ENCODE measurements around the gene KRTAP17-1.
A peak's percentile ranks its signal among the peaks of the same experiment; 100 is the strongest.
"Not testable (repeated sequence)": the region's sequence is repeated elsewhere in the genome, so short reads cannot be mapped to it uniquely, and the experiment has no call there.

The KRTAP17-1 gene

GRCh38 chr17:41301916-41302901 is 13.3 kb downstream of the KRTAP17-1 start, which contains the start of gene KRTAP29-1:
Gene KRTAP29-1 (minus strand): TSS chr17:41302851. CDS start chr17:41302851, 0 bp downstream.
- DNase-seq: peak in 1 of 2 donors; percentile 9

GRCh38 chr17:41301204-41301790 is 14.2 kb downstream of the KRTAP17-1 start:
- DNase-seq: no peak

DNA sequence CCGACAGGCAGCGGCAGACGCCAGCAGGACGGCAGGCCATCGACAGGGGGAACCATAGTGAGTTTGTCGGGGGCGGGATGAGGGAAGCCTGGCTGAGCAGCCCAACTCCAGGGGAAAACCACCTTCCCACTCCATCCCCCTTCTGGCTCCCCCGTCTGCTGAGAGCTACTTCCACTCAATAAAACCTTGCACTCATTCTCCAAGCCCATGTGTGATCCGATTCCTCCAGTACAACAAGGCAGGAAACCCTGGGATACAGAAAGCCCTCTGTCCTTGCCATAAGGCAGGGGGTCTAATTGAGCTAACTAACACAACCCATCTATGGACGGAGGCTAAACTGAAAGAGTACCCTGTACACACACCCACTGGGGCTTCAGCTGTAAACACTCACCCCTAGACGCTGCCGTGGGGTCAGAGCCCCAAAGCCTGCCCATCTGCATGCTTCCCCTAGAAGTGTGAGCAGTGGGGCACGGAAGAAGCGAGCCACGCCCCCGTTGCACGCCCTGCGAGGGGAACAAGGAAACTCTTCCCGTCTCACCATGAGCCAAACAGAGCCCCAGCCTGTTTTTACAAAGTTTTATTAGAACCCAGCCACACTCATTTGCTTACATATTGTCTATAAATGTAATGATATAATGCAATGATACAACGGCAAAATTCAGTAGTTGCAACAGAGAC is 16.9 kb downstream of the KRTAP17-1 start:
- DNase-seq: no peak

GRCh38 chr17:41296846-41297245 is 18.7 kb downstream of the KRTAP17-1 start:
- no peak for DNase-seq

- no peak for DNase-seq
Measured at GRCh38 chr17:41294016-41294415, 21.5 kb downstream of the KRTAP17-1 start.

- DNase-seq: no peak
Measured at GRCh38 chr17:41287050-41287449, 28.5 kb downstream of the KRTAP17-1 start.

GRCh38 chr17:41284546-41284945 is 31.0 kb downstream of the KRTAP17-1 start:
- DNase-seq: peak; percentile 26 to 31

DNA sequence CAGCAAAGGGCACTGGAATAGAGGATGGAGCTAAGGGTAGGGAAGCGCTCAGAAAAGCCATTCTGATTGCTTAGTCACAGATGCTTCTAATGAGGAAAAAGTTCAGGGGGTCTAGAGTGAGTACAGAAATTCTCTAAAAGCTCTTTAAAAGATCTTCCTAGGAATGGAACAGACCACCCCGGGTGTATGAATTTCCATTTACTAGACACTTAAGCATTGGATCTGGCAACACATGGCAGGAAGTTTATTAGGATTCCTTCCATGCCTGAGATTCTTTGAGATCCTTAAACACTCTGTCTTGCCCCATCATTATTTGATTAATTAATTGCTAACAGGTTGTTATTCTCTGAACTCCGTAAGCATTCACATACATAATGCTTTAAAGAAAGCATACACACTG is 31.5 kb downstream of the KRTAP17-1 start:
- DNase-seq: no peak

GRCh38 chr17:41278176-41278955 is 37.1 kb downstream of the KRTAP17-1 start:
- no peak for DNase-seq

- not testable (repeated sequence) for DNase-seq
Measured at GRCh38 chr17:41275648-41276190, 39.8 kb downstream of the KRTAP17-1 start, which contains the start of gene KRTAP9-7. Gene KRTAP9-7 (plus strand): TSS chr17:41275698. CDS start chr17:41275698, 0 bp downstream.

DNA sequence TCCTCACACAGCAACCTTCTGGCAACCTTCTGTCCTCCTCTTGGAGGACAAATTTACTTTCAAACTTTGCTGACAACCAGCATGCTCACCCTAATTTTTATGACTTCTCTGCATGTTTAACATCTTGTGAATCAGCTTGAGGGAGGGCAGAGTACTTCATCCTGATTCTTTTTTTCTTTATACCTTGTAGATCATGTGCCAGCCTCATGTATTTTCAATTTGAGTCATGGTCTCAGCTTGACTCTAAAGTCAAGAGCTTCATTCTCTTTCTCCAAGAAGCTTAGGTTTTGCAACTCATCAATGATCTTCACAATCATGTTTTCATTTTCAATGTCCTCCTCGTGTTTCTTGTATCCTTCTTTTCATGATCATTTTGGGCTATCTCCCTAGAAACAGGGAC is 43.7 kb downstream of the KRTAP17-1 start:
- DNase-seq: no peak

DNA sequence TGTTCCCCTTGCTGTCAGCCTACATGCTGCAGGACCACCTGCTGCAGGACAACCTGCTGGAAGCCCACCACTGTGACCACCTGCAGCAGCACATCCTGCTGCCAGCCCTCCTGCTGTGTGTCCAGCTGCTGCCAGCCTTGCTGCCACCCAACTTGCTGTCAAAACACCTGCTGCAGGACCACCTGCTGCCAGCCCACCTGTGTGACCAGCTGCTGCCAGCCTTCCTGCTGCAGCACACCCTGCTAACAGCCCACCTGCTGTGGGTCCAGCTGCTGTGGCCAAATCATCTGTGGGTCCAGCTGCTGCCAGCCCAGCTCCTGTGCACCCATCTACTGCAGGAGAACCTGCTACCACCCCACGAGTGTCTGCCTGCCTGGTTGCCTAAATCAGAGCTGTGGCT is 44.2 kb downstream of the KRTAP17-1 start:
- DNase-seq: not testable (repeated sequence)

DNA sequence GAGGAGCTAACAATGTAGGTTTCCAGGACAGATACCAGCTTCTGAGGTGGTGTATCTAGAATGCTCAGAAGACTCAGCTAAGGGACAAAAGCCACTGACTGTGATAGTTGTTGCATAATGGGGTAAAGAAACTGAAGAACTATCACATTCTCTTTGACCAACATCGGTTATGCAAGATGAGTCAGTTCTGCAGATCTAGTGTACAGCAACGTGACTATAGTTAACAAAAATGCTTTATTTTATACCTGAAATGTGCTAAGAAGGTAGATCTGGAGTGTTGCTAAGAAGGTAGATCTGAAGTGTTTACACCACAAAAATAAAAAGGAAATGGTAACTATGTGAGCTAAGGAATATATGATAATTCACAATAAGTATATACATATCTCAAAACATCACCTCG is 47.8 kb downstream of the KRTAP17-1 start:
- no peak for DNase-seq

DNA sequence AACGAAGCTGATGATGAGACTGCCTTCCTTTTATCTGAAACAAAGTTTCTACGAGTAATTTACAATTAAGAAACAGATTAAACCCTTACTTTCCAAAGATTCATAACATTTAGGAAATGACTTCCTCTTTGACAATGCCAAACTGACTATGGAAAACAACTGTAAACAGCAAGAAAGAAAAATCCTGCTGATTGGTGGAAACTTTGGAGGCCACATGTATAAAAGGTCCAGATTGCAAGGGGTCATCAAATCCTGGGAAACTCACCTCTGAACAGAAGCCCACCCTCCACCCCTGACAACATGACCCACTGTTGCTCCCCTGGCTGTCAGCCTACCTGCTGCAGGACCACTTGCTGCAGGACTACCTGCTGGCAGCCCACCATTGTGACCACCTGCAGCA is 50.4 kb downstream of the KRTAP17-1 start, which contains the start of gene KRTAP9-6:
Gene KRTAP9-6 (plus strand): TSS at position 301 of the 400 bp plus-strand sequence. CDS start 0 bp downstream, at position 301.
- no peak for DNase-seq

All from inflammatory macrophage treated with lipopolysaccharide for 1 hour (primary cell).